Keratinocyte (primary cell): Measurements from ENCODE around the gene PRMT6. TPM values are rescaled to one million over a fixed set of nuclear protein-coding genes. Genes with fewer than 3 reads are reported as not detected.

Source experiments
- DNase-seq: peaks from one replicate; pipeline ENCODE4 v3.0.0-alpha.2; 2011; ENCODE audit warnings: low read depth, missing footprints, low spot score
- FAIRE-seq: peaks from 2 replicates; lab custom pipeline; 2011; peaks lifted over from hg19 to GRCh38; lab: Jason Lieb, UNC
- H2AFZ ChIP-seq: 2 replicates; pipeline ENCODE4 v1.6.0; 2012; ENCODE audit warnings: low read length, control low read depth, inconsistent platforms; ENCODE audit not compliant: control insufficient read depth
- H3K27ac ChIP-seq: 2 replicates; pipeline ENCODE4 v1.5.1; 2011; ENCODE audit warnings: low read length; ENCODE audit not compliant: control insufficient read depth, insufficient read depth
- H3K27me3 ChIP-seq: 3 replicates; pipeline ENCODE4 v1.6.0; 2011; ENCODE audit warnings: low read length; ENCODE audit not compliant: control insufficient read depth, insufficient read depth; ENCODE audit errors: extremely low read depth
- H3K36me3 ChIP-seq, 2 experiments: 2 replicates in 1 of 2; 3 replicates in 1 of 2; pipeline ENCODE4 v1.5.1; 2011; ENCODE audit warnings: low read length in 2 of 2, mild to moderate bottlenecking in 1 of 2; ENCODE audit not compliant: control insufficient read depth in 2 of 2, insufficient read depth in 2 of 2; ENCODE audit errors: extremely low read depth in 1 of 2
- H3K4me1 ChIP-seq: 3 replicates; pipeline ENCODE4 v1.5.1; 2011; ENCODE audit warnings: low read length; ENCODE audit not compliant: control insufficient read depth, insufficient read depth; ENCODE audit errors: extremely low read depth
- H3K4me2 ChIP-seq: 3 replicates; pipeline ENCODE4 v1.6.0; 2011; ENCODE audit warnings: low read depth, low read length; ENCODE audit not compliant: control insufficient read depth, insufficient read depth; ENCODE audit errors: extremely low read depth
- H3K4me3 ChIP-seq, 3 experiments: fragments of 200-600 bp in 1 of 3; sonication (generic) in 1 of 3; 2 replicates in 2 of 3; 3 replicates in 1 of 3; pipeline ENCODE4 v1.5.1; 2011 to 2016; ENCODE audit warnings: low read length in 3 of 3, mild to moderate bottlenecking in 3 of 3, control low read depth in 2 of 3, inconsistent platforms in 1 of 3, low read depth in 1 of 3, mixed read lengths in 1 of 3, mixed run types in 1 of 3, moderate library complexity in 1 of 3; ENCODE audit not compliant: control insufficient read depth in 2 of 3, insufficient read depth in 2 of 3; ENCODE audit errors: extremely low read depth in 1 of 3
- H3K79me2 ChIP-seq: 2 replicates; pipeline ENCODE4 v1.6.0; 2012; ENCODE audit warnings: low read length; ENCODE audit not compliant: control insufficient read depth, insufficient read depth
- H3K9ac ChIP-seq: 3 replicates; pipeline ENCODE4 v1.6.0; 2011; ENCODE audit warnings: low read length; ENCODE audit not compliant: control insufficient read depth, insufficient read depth; ENCODE audit errors: extremely low read depth
- H3K9me1 ChIP-seq: 3 replicates; pipeline ENCODE4 v1.6.0; 2011; ENCODE audit warnings: low read length; ENCODE audit not compliant: control insufficient read depth, insufficient read depth; ENCODE audit errors: extremely low read depth
- H3K9me3 ChIP-seq: 2 replicates; pipeline ENCODE4 v1.5.1; 2012; ENCODE audit warnings: low read depth, low read length; ENCODE audit not compliant: control insufficient read depth
- H4K20me1 ChIP-seq: 3 replicates; pipeline ENCODE4 v1.6.0; 2011; ENCODE audit warnings: low read length; ENCODE audit not compliant: control insufficient read depth, insufficient read depth; ENCODE audit errors: extremely low read depth
- EZH2 ChIP-seq: IDR thresholded peaks from one replicate; pipeline ENCODE4 v1.6.1; 2012; ENCODE audit warnings: inconsistent platforms, mild to moderate bottlenecking, low read length, moderate library complexity
- dilution Hi-C: fragments of 300-500 bp; cut with MboI; formaldehyde crosslinking; loops from one replicate; pipeline ENCODE4 v1.7.0; 2020; ENCODE audit warnings: low sequenced_read_pairs; ENCODE audit not compliant: extremely low pct_ligation_motif_present
- polyA plus RNA-seq, 5 experiments: library from polyadenylated mRNA; depleted of rRNA in 3 of 5; stranded (reverse) in 3 of 5; stranded (forward) in 1 of 5; unstranded in 1 of 5; fragments of >200 nt; gene quantifications; 1 replicate in 1 of 5; 2 replicates in 3 of 5; 3 replicates in 1 of 5; pipeline versions ENCODE4 v1.2.1 to v1.2.3, GENCODE V29; 2011 to 2012; ENCODE audit warnings: missing spikeins in 2 of 5, low read depth in 1 of 5, low replicate concordance in 1 of 5
- TF ChIP-seq, protein P1 (sequence below), 3 experiments: IDR thresholded peaks in 1 of 3; conservative IDR thresholded peaks in 1 of 3; optimal IDR thresholded peaks in 1 of 3; 2 replicates in 2 of 3; 3 replicates in 1 of 3; pipeline versions ENCODE3 to v1.5.1; 2011; ENCODE audit warnings: low read length in 3 of 3, mild to moderate bottlenecking in 3 of 3, moderate library complexity in 2 of 3, control low read depth in 1 of 3, inconsistent platforms in 1 of 3; ENCODE audit not compliant: insufficient read depth in 2 of 3; ENCODE audit errors: extremely low read depth in 1 of 3

The PRMT6 gene
- polyA plus RNA-seq, 1 donor (not counting 4 experiments of a cell fraction or from before 2014, with no cell fraction given) = 12.0 TPM

DNA sequence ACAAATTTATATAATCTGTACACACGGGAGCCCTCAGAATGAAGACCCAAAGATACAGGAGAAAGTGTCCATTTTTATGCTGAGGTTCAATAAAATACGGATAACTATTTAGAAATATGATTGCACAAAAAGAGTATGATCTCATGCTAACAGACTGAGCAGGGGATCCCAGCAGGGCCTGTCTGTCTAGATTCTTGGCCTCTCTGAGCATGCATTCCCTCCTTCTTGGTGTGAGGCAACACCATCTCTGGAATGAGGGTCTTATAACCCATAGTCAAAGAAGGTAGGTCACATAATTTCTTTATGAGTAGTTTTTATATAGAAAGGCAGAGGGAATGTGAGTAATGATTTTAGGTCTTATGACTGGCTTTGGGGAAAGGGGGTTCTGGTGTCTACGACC, 5.4 kb downstream of the PRMT6 start:
- Histone ChIP-seq H3K4me3 (no peak overlapping the region), H3K27me3 (no peaks in the 10 kb centered on the region), H4K20me1 (no peaks in the 10 kb centered on the region), H3K4me1 (peaks cover 9% of the 10 kb centered on the region), H3K79me2 (peaks cover 17% of the 10 kb centered on the region), H3K27ac (no peak overlapping the region), H3K9ac (no peak overlapping the region), H2AFZ (no peak overlapping the region), H3K36me3 (peaks cover 1 to 8% of the 10 kb centered on the region in 2 experiments), H3K4me2 (no peak overlapping the region), H3K9me3 (no peaks in the 10 kb centered on the region), H3K9me1 (no peaks in the 10 kb centered on the region)
- dilution Hi-C loops = no loop called here
- TF ChIP-seq, protein P1, sequence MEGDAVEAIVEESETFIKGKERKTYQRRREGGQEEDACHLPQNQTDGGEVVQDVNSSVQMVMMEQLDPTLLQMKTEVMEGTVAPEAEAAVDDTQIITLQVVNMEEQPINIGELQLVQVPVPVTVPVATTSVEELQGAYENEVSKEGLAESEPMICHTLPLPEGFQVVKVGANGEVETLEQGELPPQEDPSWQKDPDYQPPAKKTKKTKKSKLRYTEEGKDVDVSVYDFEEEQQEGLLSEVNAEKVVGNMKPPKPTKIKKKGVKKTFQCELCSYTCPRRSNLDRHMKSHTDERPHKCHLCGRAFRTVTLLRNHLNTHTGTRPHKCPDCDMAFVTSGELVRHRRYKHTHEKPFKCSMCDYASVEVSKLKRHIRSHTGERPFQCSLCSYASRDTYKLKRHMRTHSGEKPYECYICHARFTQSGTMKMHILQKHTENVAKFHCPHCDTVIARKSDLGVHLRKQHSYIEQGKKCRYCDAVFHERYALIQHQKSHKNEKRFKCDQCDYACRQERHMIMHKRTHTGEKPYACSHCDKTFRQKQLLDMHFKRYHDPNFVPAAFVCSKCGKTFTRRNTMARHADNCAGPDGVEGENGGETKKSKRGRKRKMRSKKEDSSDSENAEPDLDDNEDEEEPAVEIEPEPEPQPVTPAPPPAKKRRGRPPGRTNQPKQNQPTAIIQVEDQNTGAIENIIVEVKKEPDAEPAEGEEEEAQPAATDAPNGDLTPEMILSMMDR (optimal IDR thresholded peaks at IDR 0.05 in 1 of 3, IDR thresholded peaks at IDR 0.05 in 1 of 3, conservative IDR thresholded peaks at IDR 0.05 in 1 of 3; ENCODE audit: extremely low read depth in 1 of 3, insufficient read depth in 2 of 3, low read length in 3 of 3) = no peak
- TF ChIP-seq EZH2 = no peak
- DNase-seq (no peak), FAIRE-seq (no peak)

DNA sequence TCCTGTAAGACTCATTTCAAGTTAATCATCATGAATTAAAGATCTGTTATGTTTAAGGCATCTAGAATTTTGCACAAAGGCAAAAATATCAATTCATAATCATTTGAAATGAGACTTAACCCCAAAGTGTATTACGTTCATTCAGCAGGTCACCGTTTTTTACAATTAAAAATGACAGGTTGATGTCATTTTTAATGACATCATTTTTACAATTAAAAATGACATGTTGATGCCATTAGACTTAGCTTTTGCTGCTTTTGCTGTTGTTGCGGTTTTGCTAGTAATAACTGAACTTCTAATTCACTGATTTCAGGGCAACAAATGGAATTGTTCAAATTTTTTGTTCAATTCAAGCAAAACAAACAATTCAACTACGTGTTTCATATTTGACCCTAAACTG, 17.0 kb downstream of the PRMT6 start:
- H2AFZ ChIP-seq = no peak overlapping the region
- FAIRE-seq (no peak), DNase-seq (no peak)
- no peaks in the 10 kb centered on the region for H3K9me3 ChIP-seq
- no peaks in the 10 kb centered on the region for H3K79me2 ChIP-seq
- no peak overlapping the region for H3K4me2 ChIP-seq
- H4K20me1 ChIP-seq = no peaks in the 10 kb centered on the region
- dilution Hi-C loops = no loop called here
- H3K27ac ChIP-seq = no peak overlapping the region
- H3K4me1 ChIP-seq = no peaks in the 10 kb centered on the region
- no peaks in the 10 kb centered on the region for H3K9me1 ChIP-seq
- H3K4me3 ChIP-seq = no peak overlapping the region
- TF ChIP-seq, protein P1 (optimal IDR thresholded peaks at IDR 0.05 in 1 of 3, IDR thresholded peaks at IDR 0.05 in 1 of 3, conservative IDR thresholded peaks at IDR 0.05 in 1 of 3; ENCODE audit: extremely low read depth in 1 of 3, insufficient read depth in 2 of 3, low read length in 3 of 3) = no peak
- TF ChIP-seq EZH2 = no peak
- no peak overlapping the region for H3K9ac ChIP-seq
- H3K27me3 ChIP-seq = no peaks in the 10 kb centered on the region
- H3K36me3 ChIP-seq = no peaks in the 10 kb centered on the region
